Neural cell (in vitro differentiated cells): ENCODE data around the gene ANKS1A. TPM values are rescaled to one million over a fixed set of nuclear protein-coding genes. Genes with fewer than 3 reads are reported as not detected.

Source experiments
- H2AFZ ChIP-seq: fragments of 200-600, 300-800 bp; sonication (generic), shearing (Covaris generic); 2 replicates; pipeline ENCODE4 v1.6.0; 2014; ENCODE audit warnings: low read depth, mild to moderate bottlenecking, antibody characterized with exemption, low read length, moderate library complexity
- H3F3A ChIP-seq: fragments of 200-600 bp; shearing (Covaris generic); 2 replicates; pipeline ENCODE4 v1.6.1; 2016; ENCODE audit warnings: mild to moderate bottlenecking, moderate library complexity, mixed read lengths, antibody characterized with exemption, low read length; ENCODE audit not compliant: insufficient read depth, poor library complexity, severe bottlenecking
- H3K27ac ChIP-seq: fragments of 200-600, 300-800 bp; sonication (generic), shearing (Covaris generic); 2 replicates; pipeline ENCODE4 v1.5.1; 2014; ENCODE audit warnings: mild to moderate bottlenecking, low read length, moderate library complexity
- H3K27me3 ChIP-seq: fragments of 300-800, 200-600 bp; sonication (generic), shearing (Covaris generic); 2 replicates; pipeline ENCODE4 v1.6.0; 2014; ENCODE audit warnings: mild to moderate bottlenecking, low read depth, low read length, moderate library complexity; ENCODE audit not compliant: insufficient read depth
- H3K36me3 ChIP-seq: fragments of 300-800, 200-600 bp; sonication (generic), shearing (Covaris generic); 2 replicates; pipeline ENCODE4 v1.5.1; 2014; ENCODE audit warnings: mild to moderate bottlenecking, antibody characterized with exemption, low read length, moderate library complexity; ENCODE audit not compliant: insufficient read depth
- H3K4me2 ChIP-seq: fragments of 300-800, 200-600 bp; sonication (generic), shearing (Covaris generic); 2 replicates; pipeline ENCODE4 v1.6.0; 2014; ENCODE audit warnings: mild to moderate bottlenecking, low read length
- H3K4me3 ChIP-seq: fragments of 300-800, 200-600 bp; sonication (generic), shearing (Covaris generic); 2 replicates; pipeline ENCODE4 v1.5.1; 2014; ENCODE audit warnings: mild to moderate bottlenecking, low read length, moderate library complexity
- H3K79me2 ChIP-seq: fragments of 200-600 bp; shearing (Covaris generic); replicated peaks from 2 replicates; pipeline ENCODE4 v1.6.0; 2014; ENCODE audit warnings: mild to moderate bottlenecking, low read length, moderate library complexity; ENCODE audit not compliant: insufficient read depth
- H3K9ac ChIP-seq: fragments of 300-800, 200-600 bp; sonication (generic), shearing (Covaris generic); 2 replicates; pipeline ENCODE4 v1.6.1; 2016; ENCODE audit warnings: mild to moderate bottlenecking, low read length, mixed read lengths
- H3K9me2 ChIP-seq: fragments of 200-600 bp; shearing (Covaris generic); 2 replicates; pipeline ENCODE4 v1.6.1; 2016; ENCODE audit warnings: mild to moderate bottlenecking, low read length, mixed read lengths; ENCODE audit not compliant: insufficient read depth
- H3K9me3 ChIP-seq: fragments of 200-600, 300-800 bp; sonication (generic), shearing (Covaris generic); 2 replicates; pipeline ENCODE4 v1.6.1; 2016; ENCODE audit warnings: mild to moderate bottlenecking, mixed run types, low read length, moderate library complexity, mixed read lengths
- H4K20me1 ChIP-seq: fragments of 200-600 bp; shearing (Covaris generic); 2 replicates; pipeline ENCODE4 v1.6.1; 2016; ENCODE audit warnings: mild to moderate bottlenecking, mixed run types; ENCODE audit not compliant: insufficient read depth
- EP300 ChIP-seq: fragments of 450-650 bp; conservative IDR thresholded peaks from 2 replicates; pipeline ENCODE4 v1.6.1; 2014; ENCODE audit warnings: antibody characterized with exemption, mild to moderate bottlenecking, moderate library complexity; ENCODE audit not compliant: poor library complexity, severe bottlenecking
- EZH2 ChIP-seq: fragments of 200-600, 300-800 bp; shearing (Covaris generic), sonication (generic); IDR thresholded peaks from 2 replicates; pipeline ENCODE4 v1.6.1; 2014; ENCODE audit warnings: antibody characterized with exemption, low read length, borderline replicate concordance, mild to moderate bottlenecking; ENCODE audit not compliant: insufficient read depth, poor library complexity, severe bottlenecking
- MXI1 ChIP-seq: fragments of 450-650 bp; conservative IDR thresholded peaks from 2 replicates; pipeline ENCODE4 v1.6.1; 2014; ENCODE audit warnings: antibody characterized with exemption, mild to moderate bottlenecking; ENCODE audit not compliant: poor library complexity, severe bottlenecking
- POLR2AphosphoS5 ChIP-seq: IDR thresholded peaks from 2 replicates; pipeline ENCODE4 v1.6.1; 2012
- RAD21 ChIP-seq: fragments of 450-650 bp; conservative IDR thresholded peaks from 2 replicates; pipeline ENCODE4 v1.6.1; 2014; ENCODE audit warnings: antibody characterized with exemption, mild to moderate bottlenecking, moderate library complexity
- SMC3 ChIP-seq: fragments of 450-650 bp; conservative IDR thresholded peaks from 2 replicates; pipeline ENCODE4 v1.6.1; 2014; ENCODE audit warnings: antibody characterized with exemption, mild to moderate bottlenecking, moderate library complexity; ENCODE audit not compliant: poor library complexity
- TAF1 ChIP-seq: IDR thresholded peaks from 2 replicates; pipeline ENCODE4 v1.6.1; 2012; ENCODE audit warnings: low read depth
- polyA plus RNA-seq: library from polyadenylated mRNA; depleted of rRNA; stranded (reverse); fragments of >200 nt; gene quantifications from 2 replicates; pipeline ENCODE4 v1.2.3, GENCODE V29; 2014
- TF ChIP-seq, protein P1 (sequence below): fragments of 450-650 bp; IDR thresholded peaks from 2 replicates; pipeline ENCODE4 v1.5.1; 2014; ENCODE audit warnings: antibody characterized with exemption, mild to moderate bottlenecking, moderate library complexity; ENCODE audit not compliant: poor library complexity, severe bottlenecking
- TF ChIP-seq, protein P2 (sequence below): IDR thresholded peaks from 2 replicates; pipeline ENCODE4 v1.6.1; 2012; ENCODE audit warnings: borderline replicate concordance

Gene ANKS1A
- polyA plus RNA-seq, 1 donor from 2014 or later = 22.6 TPM

DNA sequence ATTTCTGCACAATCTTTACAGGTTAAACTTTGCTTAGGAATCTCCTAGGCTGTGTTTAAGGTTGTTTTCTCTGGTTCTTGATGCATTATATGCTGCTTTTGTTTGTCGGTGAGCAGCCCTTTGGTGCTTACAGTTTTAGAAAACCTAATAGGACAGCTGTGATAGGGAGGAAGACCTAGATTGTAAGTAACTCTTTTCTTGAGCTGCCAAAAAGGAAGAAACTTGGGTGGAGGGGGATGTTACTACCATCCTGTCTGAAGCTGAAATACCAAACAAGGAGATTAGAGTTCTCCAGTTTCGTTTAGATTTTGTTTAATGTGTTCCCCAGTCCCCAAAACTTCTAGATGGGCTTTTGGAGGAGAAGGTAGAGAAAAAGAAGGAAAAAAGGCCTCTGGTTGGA, 72.0 kb downstream of the ANKS1A start:
- Histone ChIP-seq H3K9me3 (no peaks in the 10 kb centered on the region), H4K20me1 (no peaks in the 10 kb centered on the region), H3K79me2 (no peaks in the 10 kb centered on the region), H2AFZ (no peak overlapping the region), H3K4me2 (no peak overlapping the region), H3K4me3 (no peak overlapping the region), H3F3A (no peaks in the 10 kb centered on the region), H3K9me2 (no peaks in the 10 kb centered on the region), H3K27ac (no peak overlapping the region), H3K36me3 (no peaks in the 10 kb centered on the region), H3K27me3 (no peaks in the 10 kb centered on the region), H3K9ac (no peak overlapping the region)
- TF ChIP-seq RAD21 (no peak), POLR2AphosphoS5 (no peak), TAF1 (no peak)

- Histone ChIP-seq H3F3A (no peaks in the 10 kb centered on the region), H3K4me2 (no peak overlapping the region), H2AFZ (no peak overlapping the region), H3K36me3 (no peaks in the 10 kb centered on the region), H3K27me3 (no peaks in the 10 kb centered on the region), H3K9me3 (no peaks in the 10 kb centered on the region), H3K9me2 (no peaks in the 10 kb centered on the region), H3K79me2 (no peaks in the 10 kb centered on the region), H4K20me1 (no peaks in the 10 kb centered on the region), H3K4me3 (no peak overlapping the region), H3K9ac (no peak overlapping the region), H3K27ac (no peak overlapping the region)
- TF ChIP-seq EP300 (no peak), MXI1 (no peak), EZH2 (no peak), POLR2AphosphoS5 (no peak), SMC3 (no peak), TAF1 (no peak), RAD21 (no peak)
- TF ChIP-seq, protein P1, sequence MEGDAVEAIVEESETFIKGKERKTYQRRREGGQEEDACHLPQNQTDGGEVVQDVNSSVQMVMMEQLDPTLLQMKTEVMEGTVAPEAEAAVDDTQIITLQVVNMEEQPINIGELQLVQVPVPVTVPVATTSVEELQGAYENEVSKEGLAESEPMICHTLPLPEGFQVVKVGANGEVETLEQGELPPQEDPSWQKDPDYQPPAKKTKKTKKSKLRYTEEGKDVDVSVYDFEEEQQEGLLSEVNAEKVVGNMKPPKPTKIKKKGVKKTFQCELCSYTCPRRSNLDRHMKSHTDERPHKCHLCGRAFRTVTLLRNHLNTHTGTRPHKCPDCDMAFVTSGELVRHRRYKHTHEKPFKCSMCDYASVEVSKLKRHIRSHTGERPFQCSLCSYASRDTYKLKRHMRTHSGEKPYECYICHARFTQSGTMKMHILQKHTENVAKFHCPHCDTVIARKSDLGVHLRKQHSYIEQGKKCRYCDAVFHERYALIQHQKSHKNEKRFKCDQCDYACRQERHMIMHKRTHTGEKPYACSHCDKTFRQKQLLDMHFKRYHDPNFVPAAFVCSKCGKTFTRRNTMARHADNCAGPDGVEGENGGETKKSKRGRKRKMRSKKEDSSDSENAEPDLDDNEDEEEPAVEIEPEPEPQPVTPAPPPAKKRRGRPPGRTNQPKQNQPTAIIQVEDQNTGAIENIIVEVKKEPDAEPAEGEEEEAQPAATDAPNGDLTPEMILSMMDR = no peak
Observed at GRCh38 chr6:34961574-34961973, 72.5 kb downstream of the ANKS1A start.

GRCh38 chr6:34964564-34964963, 75.5 kb downstream of the ANKS1A start:
- Histone ChIP-seq H3K4me3 (no peak overlapping the region), H3K9me3 (no peaks in the 10 kb centered on the region), H3K9me2 (no peaks in the 10 kb centered on the region), H3K4me2 (no peak overlapping the region), H2AFZ (no peak overlapping the region), H3K27me3 (no peaks in the 10 kb centered on the region), H3K27ac (no peak overlapping the region), H3K79me2 (no peaks in the 10 kb centered on the region), H3K36me3 (no peaks in the 10 kb centered on the region), H4K20me1 (no peaks in the 10 kb centered on the region), H3K9ac (no peak overlapping the region), H3F3A (no peaks in the 10 kb centered on the region)
- TF ChIP-seq POLR2AphosphoS5 (no peak), EP300 (no peak), RAD21 (no peak), TAF1 (no peak), EZH2 (no peak), SMC3 (no peak)
- TF ChIP-seq, protein P1 = no peak
- TF ChIP-seq, protein P2, sequence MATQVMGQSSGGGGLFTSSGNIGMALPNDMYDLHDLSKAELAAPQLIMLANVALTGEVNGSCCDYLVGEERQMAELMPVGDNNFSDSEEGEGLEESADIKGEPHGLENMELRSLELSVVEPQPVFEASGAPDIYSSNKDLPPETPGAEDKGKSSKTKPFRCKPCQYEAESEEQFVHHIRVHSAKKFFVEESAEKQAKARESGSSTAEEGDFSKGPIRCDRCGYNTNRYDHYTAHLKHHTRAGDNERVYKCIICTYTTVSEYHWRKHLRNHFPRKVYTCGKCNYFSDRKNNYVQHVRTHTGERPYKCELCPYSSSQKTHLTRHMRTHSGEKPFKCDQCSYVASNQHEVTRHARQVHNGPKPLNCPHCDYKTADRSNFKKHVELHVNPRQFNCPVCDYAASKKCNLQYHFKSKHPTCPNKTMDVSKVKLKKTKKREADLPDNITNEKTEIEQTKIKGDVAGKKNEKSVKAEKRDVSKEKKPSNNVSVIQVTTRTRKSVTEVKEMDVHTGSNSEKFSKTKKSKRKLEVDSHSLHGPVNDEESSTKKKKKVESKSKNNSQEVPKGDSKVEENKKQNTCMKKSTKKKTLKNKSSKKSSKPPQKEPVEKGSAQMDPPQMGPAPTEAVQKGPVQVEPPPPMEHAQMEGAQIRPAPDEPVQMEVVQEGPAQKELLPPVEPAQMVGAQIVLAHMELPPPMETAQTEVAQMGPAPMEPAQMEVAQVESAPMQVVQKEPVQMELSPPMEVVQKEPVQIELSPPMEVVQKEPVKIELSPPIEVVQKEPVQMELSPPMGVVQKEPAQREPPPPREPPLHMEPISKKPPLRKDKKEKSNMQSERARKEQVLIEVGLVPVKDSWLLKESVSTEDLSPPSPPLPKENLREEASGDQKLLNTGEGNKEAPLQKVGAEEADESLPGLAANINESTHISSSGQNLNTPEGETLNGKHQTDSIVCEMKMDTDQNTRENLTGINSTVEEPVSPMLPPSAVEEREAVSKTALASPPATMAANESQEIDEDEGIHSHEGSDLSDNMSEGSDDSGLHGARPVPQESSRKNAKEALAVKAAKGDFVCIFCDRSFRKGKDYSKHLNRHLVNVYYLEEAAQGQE = no peak
